ENCODE data around the gene NUDCD3.

- no peak for TF ChIP-seq CTCF (optimal IDR thresholded peaks at IDR 0.05 in 1 of 3, IDR thresholded peaks at IDR 0.05 in 1 of 3, conservative IDR thresholded peaks at IDR 0.05 in 1 of 3; ENCODE audit: extremely low read depth in 1 of 3, insufficient read depth in 2 of 3, low read length in 3 of 3)
- TF ChIP-seq EZH2 (IDR thresholded peaks at IDR 0.05; ENCODE audit: low read length) = no peak
Observed at GRCh38 chr7:44515590-44516268, 25.3 kb upstream of the NUDCD3 start.
